ENCODE results near the gene ACSL6.

ACSL6 gene

DNA sequence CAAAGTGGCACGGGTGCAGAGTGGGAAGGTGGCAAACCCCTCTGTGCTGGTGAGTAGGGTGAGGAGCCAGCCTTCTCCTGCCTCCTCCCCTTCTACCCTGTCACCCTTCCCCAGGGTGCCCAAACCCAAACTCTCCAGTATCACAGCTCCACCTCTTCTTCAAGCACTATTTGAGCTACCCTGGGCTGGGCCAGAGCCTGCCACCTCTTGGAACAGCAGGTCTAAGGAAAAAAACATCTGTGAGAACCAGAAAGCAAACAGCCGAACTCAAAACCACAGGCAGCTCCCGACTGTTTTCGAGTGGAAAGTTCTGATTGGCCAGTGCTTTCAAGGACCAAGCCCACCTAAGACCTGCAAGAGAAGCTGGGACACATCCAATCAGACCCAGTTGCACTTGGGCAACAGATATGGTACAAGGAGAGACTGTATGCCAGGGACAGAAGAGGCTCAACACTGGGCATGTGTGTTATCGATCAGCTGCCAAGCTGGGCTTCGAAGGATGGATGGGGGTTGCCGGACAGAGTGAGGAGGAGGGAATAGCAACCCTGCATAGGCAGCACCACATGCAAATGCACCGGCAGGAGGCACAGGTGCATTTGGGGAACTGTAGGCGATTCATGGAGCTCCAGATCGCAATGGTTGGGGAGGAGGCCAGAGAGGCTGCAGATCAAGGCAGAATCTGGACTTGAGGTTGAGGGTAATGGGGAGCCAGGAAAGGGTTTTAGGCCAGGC is 19.7 kb downstream of the ACSL6 start:
- Histone ChIP-seq H3K9me3 (ENCODE audit: control insufficient read depth, insufficient read depth, low read depth, low read length) (no peaks in the 10 kb centered on the region), H3K4me3 (ENCODE audit: low read depth, low read length) (no peak overlapping the region), H3K4me1 (ENCODE audit: control insufficient read depth, insufficient read depth, low read length) (no peaks in the 10 kb centered on the region), H3K27ac (ENCODE audit: extremely low read depth, low read depth, low read length) (no peak overlapping the region), H3K36me3 (ENCODE audit: control insufficient read depth in 2 of 2, insufficient read depth in 1 of 2, low read length in 2 of 2) (no peaks in the 10 kb centered on the region)
- POLR2A ChIA-PET: no interaction called here
- CTCF ChIA-PET: interaction anchor here (0.6 to 1.5 kb wide), 2 partner anchors 178 to 568 kb away, joined by 3 to 4 read pairs; no protein-coding TSS in a partner anchor
- TF ChIP-seq SP7 (tag by site-specific recombination; IDR thresholded peaks at IDR 0.05) (no peak), ZNF114 (tag by site-specific recombination; IDR thresholded peaks at IDR 0.05) (no peak), ZNF138 (tag by site-specific recombination; IDR thresholded peaks at IDR 0.05; ENCODE audit: borderline replicate concordance) (no peak), ZNF658 (tag by site-specific recombination; IDR thresholded peaks at IDR 0.05) (no peak), KLF9 (tag by site-specific recombination; IDR thresholded peaks at IDR 0.05; ENCODE audit: low read depth) (no peak), ZNF155 (tag by site-specific recombination; IDR thresholded peaks at IDR 0.05) (no peak), ZNF660 (tag by site-specific recombination; IDR thresholded peaks at IDR 0.05) (no peak), ZSCAN23 (tag by site-specific recombination; IDR thresholded peaks at IDR 0.05) (no peak), GFI1B (tag by site-specific recombination; IDR thresholded peaks at IDR 0.05) (no peak), ZNF311 (tag by site-specific recombination; IDR thresholded peaks at IDR 0.05; ENCODE audit: borderline replicate concordance) (no peak), ZNF175 (tag by site-specific recombination; IDR thresholded peaks at IDR 0.05) (no peak), ZNF37A (tag by site-specific recombination; IDR thresholded peaks at IDR 0.05) (no peak), FEZF1 (tag by site-specific recombination; IDR thresholded peaks at IDR 0.05) (no peak), ZNF433 (tag by site-specific recombination; IDR thresholded peaks at IDR 0.05; ENCODE audit: low read depth) (no peak)
- TF ChIP-seq, protein P1, sequence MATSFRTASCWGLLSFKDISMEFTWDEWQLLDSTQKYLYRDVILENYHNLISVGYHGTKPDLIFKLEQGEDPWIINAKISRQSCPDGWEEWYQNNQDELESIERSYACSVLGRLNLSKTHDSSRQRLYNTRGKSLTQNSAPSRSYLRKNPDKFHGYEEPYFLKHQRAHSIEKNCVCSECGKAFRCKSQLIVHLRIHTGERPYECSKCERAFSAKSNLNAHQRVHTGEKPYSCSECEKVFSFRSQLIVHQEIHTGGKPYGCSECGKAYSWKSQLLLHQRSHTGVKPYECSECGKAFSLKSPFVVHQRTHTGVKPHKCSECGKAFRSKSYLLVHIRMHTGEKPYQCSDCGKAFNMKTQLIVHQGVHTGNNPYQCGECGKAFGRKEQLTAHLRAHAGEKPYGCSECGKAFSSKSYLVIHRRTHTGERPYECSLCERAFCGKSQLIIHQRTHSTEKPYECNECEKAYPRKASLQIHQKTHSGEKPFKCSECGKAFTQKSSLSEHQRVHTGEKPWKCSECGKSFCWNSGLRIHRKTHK (tag by site-specific recombination; IDR thresholded peaks at IDR 0.05): no peak
- TF ChIP-seq, protein P2, sequence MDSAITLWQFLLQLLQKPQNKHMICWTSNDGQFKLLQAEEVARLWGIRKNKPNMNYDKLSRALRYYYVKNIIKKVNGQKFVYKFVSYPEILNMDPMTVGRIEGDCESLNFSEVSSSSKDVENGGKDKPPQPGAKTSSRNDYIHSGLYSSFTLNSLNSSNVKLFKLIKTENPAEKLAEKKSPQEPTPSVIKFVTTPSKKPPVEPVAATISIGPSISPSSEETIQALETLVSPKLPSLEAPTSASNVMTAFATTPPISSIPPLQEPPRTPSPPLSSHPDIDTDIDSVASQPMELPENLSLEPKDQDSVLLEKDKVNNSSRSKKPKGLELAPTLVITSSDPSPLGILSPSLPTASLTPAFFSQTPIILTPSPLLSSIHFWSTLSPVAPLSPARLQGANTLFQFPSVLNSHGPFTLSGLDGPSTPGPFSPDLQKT (IDR thresholded peaks at IDR 0.05; ENCODE audit: borderline replicate concordance, low read depth, low read length): no peak
- TF ChIP-seq, protein P3, sequence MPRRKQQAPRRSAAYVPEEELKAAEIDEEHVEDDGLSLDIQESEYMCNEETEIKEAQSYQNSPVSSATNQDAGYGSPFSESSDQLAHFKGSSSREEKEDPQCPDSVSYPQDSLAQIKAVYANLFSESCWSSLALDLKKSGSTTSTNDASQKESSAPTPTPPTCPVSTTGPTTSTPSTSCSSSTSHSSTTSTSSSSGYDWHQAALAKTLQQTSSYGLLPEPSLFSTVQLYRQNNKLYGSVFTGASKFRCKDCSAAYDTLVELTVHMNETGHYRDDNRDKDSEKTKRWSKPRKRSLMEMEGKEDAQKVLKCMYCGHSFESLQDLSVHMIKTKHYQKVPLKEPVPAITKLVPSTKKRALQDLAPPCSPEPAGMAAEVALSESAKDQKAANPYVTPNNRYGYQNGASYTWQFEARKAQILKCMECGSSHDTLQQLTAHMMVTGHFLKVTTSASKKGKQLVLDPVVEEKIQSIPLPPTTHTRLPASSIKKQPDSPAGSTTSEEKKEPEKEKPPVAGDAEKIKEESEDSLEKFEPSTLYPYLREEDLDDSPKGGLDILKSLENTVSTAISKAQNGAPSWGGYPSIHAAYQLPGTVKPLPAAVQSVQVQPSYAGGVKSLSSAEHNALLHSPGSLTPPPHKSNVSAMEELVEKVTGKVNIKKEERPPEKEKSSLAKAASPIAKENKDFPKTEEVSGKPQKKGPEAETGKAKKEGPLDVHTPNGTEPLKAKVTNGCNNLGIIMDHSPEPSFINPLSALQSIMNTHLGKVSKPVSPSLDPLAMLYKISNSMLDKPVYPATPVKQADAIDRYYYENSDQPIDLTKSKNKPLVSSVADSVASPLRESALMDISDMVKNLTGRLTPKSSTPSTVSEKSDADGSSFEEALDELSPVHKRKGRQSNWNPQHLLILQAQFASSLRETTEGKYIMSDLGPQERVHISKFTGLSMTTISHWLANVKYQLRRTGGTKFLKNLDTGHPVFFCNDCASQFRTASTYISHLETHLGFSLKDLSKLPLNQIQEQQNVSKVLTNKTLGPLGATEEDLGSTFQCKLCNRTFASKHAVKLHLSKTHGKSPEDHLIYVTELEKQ (tag by site-specific recombination; IDR thresholded peaks at IDR 0.05; ENCODE audit: borderline replicate concordance): no peak
- TF ChIP-seq, protein P4, sequence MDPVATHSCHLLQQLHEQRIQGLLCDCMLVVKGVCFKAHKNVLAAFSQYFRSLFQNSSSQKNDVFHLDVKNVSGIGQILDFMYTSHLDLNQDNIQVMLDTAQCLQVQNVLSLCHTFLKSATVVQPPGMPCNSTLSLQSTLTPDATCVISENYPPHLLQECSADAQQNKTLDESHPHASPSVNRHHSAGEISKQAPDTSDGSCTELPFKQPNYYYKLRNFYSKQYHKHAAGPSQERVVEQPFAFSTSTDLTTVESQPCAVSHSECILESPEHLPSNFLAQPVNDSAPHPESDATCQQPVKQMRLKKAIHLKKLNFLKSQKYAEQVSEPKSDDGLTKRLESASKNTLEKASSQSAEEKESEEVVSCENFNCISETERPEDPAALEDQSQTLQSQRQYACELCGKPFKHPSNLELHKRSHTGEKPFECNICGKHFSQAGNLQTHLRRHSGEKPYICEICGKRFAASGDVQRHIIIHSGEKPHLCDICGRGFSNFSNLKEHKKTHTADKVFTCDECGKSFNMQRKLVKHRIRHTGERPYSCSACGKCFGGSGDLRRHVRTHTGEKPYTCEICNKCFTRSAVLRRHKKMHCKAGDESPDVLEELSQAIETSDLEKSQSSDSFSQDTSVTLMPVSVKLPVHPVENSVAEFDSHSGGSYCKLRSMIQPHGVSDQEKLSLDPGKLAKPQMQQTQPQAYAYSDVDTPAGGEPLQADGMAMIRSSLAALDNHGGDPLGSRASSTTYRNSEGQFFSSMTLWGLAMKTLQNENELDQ (tag by site-specific recombination; IDR thresholded peaks at IDR 0.05; ENCODE audit: low read depth): no peak

Measured in HEK293 (cell line).